ENCODE data around the gene MKLN1. TPM values are rescaled to one million over a fixed set of nuclear protein-coding genes. Genes with fewer than 3 reads are reported as not detected.
A peak's percentile ranks its signal among the peaks of the same experiment; 100 is the strongest.
"Not testable (repeated sequence)": the region's sequence is repeated elsewhere in the genome, so short reads cannot be mapped to it uniquely, and the experiment has no call there.

MKLN1 gene
- total RNA-seq, 4 donors from 2014 or later = 39.4 to 74.4 (median 53.2) TPM

DNA sequence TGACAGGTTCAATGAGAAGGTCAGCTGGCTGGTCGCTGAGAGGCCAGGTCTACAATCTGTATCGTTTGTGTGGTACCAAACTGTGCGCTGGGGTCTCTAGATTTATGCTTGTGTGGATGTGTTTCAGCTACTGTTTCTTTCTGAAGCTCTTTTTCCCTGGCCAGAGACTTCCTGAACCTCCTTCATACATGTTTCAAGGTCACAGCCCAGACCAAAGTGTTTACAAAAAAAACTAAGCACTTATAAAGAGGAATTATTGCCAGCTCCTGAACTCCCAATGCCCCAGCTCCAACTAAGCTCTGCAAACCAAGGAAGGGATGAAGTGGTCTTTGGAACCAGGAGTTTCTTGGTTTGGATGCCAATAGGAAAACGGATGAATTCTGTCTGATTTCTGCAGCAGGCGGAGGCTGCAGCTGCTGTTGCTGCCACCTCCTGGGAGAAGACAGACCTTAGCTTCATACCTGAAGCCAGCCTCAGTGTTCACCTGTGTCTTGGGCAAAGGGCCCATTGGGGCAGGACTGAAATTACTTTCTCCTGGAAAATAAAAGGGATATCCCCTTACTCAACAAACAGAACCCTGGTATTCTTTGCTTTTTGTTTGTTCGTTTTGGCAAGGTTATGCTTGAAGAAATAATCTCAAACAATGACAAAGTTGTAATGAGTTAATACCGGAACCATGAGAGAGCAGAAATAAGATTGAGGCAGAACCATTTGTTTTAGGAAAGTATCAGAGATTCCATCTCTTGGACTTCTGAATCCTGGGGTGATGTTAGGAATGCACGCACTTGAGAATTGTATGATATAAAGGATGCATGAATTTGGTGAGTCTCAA, 24.6 kb upstream of the MKLN1 start:
- Histone ChIP-seq H3K27me3 (no peaks in the 10 kb centered on the region), H3K4me3 (no peak overlapping the region), H3K36me3 (no peaks in the 10 kb centered on the region), H3K9me3 (peaks cover 0 to 6% (median 0%) of the 10 kb centered on the region in 4 donors), H3K4me1 (no peaks in the 10 kb centered on the region), H3K27ac (no peak overlapping the region)
- DNase-seq = peak in 2 of 3 donors; percentile 29 to 64
- no peak for TF ChIP-seq POLR2A (IDR thresholded peaks at IDR 0.05)
- TF ChIP-seq, protein P1, sequence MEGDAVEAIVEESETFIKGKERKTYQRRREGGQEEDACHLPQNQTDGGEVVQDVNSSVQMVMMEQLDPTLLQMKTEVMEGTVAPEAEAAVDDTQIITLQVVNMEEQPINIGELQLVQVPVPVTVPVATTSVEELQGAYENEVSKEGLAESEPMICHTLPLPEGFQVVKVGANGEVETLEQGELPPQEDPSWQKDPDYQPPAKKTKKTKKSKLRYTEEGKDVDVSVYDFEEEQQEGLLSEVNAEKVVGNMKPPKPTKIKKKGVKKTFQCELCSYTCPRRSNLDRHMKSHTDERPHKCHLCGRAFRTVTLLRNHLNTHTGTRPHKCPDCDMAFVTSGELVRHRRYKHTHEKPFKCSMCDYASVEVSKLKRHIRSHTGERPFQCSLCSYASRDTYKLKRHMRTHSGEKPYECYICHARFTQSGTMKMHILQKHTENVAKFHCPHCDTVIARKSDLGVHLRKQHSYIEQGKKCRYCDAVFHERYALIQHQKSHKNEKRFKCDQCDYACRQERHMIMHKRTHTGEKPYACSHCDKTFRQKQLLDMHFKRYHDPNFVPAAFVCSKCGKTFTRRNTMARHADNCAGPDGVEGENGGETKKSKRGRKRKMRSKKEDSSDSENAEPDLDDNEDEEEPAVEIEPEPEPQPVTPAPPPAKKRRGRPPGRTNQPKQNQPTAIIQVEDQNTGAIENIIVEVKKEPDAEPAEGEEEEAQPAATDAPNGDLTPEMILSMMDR (IDR thresholded peaks at IDR 0.05) = peak in 4 of 6 experiments; percentile 46 to 57 (median 55)

DNA sequence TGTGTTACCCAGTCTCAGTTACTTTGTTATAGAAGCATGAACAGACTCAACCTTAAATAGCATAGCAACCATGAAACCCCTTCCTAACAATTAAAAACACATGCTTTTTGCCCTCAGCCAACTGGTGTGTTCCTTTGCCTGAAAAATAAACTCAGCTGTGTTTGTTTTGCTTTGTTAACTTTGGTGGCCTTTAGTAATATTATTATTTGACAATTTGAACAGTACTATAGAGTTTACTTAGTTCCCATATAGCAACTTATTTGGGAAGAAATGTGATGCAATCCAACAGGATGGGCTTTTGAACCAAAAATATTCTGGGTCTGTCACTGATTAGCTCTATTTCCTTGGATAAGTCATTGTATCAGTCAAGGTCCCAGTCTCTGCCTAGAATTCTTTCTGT, 22.5 kb upstream of the MKLN1 start:
- TF ChIP-seq POLR2A (IDR thresholded peaks at IDR 0.05) = no peak
- TF ChIP-seq, protein P1 (IDR thresholded peaks at IDR 0.05) = no peak
- Histone ChIP-seq H3K27me3 (no peaks in the 10 kb centered on the region), H3K4me1 (no peaks in the 10 kb centered on the region), H3K9me3 (peaks cover 0 to 6% (median 0%) of the 10 kb centered on the region in 4 donors), H3K4me3 (no peak overlapping the region), H3K27ac (no peak overlapping the region), H3K36me3 (no peaks in the 10 kb centered on the region)
- no peak for DNase-seq

DNA sequence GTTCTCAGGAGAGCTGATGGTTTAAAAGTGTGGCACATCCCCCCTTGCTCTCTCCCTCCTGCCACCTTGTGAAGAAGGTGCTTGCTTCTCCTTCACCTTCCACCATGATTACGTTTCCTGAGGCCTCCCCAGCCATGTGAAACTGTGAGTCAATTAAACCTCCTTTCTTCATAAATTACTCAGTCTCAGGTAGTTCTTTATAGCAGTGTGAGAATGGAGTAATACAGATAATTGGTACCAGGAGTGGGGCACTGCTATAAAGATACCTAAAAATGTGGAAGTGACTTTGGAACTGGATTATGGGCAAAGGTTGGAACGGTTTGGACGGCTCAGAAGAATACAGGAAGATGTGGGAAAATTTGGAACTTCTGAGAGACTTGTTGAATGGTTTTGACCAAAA, 21.6 kb upstream of the MKLN1 start:
- H3K27ac ChIP-seq, DNase-seq, H3K36me3 ChIP-seq, H3K4me3 ChIP-seq, H3K4me1 ChIP-seq, H3K27me3 ChIP-seq, H3K9me3 ChIP-seq: not testable (repeated sequence)

DNA sequence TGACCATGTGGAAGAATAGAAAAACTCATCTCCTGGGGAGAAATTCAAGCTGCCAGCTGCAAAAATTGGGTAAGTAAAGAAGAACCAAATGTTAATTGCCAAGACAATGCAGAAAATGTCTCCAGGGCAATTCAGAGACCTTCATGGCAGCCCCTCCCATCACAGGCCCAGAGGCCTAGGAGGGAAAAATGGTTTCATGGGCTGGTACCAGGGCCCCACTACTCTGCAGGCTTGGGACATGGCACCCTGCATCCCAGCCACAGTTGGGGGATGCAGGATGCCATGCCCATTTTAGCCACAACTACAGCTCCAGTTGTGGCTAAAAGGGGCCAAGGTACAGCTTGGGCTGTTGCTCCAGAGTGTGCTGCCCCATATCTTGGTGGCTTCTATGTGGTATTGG, 20.9 kb upstream of the MKLN1 start:
- Histone ChIP-seq H3K9me3 (peaks cover 0 to 6% (median 0%) of the 10 kb centered on the region in 4 donors), H3K36me3 (no peaks in the 10 kb centered on the region), H3K4me1 (no peaks in the 10 kb centered on the region), H3K27me3 (no peaks in the 10 kb centered on the region), H3K27ac (no peak overlapping the region), H3K4me3 (no peak overlapping the region)
- DNase-seq = no peak
- no peak for TF ChIP-seq POLR2A (IDR thresholded peaks at IDR 0.05)
- TF ChIP-seq, protein P1 (IDR thresholded peaks at IDR 0.05) = no peak

DNA sequence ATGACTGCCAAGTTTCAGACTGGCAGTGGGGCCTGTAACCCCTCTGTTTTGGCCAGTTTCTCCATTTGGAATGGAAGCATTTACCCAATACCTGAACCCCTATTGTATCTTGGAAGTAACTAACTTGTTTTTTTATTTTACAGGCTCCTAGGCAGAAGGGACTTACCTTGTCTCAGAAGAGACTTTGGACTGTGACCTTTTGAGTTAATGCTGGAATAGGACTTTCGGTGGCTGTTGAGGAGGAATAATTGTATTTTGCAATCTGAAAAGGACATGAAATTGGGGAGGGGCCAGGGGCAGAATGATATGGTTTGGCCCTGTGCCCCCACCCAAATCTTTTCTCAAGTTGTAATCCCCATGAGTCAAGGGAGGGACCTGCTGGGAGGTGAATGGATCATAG, 20.0 kb upstream of the MKLN1 start:
- TF ChIP-seq POLR2A (IDR thresholded peaks at IDR 0.05) = no peak
- TF ChIP-seq, protein P1 (IDR thresholded peaks at IDR 0.05) = no peak
- peaks cover 0 to 6% (median 0%) of the 10 kb centered on the region in 4 donors for H3K9me3 ChIP-seq
- no peak for DNase-seq
- H3K27ac ChIP-seq = no peak overlapping the region
- no peaks in the 10 kb centered on the region for H3K4me1 ChIP-seq
- H3K27me3 ChIP-seq = no peaks in the 10 kb centered on the region
- H3K4me3 ChIP-seq = no peak overlapping the region
- no peaks in the 10 kb centered on the region for H3K36me3 ChIP-seq

DNA sequence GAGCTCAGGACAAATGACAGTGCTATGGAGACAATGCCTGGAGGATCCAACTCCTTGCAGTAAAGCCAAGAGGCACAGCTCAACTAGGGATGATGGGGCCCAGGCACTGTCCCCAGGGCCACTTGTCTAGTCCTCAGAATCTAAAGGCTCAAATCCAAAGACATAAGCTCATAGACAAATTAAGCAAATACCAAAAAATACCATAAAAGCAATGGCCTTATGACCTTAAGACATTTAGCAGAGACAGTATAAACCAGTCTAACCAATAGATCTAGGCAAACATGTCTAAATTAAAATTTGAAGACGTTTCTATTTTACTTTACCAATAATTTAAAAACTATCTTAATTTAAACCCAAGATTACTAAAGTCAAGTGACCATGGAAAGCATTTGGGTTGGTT, 14.8 kb upstream of the MKLN1 start:
- H3K27me3 ChIP-seq = no peaks in the 10 kb centered on the region
- no peak overlapping the region for H3K4me3 ChIP-seq
- no peaks in the 10 kb centered on the region for H3K9me3 ChIP-seq
- TF ChIP-seq POLR2A (IDR thresholded peaks at IDR 0.05) = no peak
- H3K4me1 ChIP-seq = no peaks in the 10 kb centered on the region
- no peaks in the 10 kb centered on the region for H3K36me3 ChIP-seq
- no peak for DNase-seq
- H3K27ac ChIP-seq = no peak overlapping the region

Measured in Peyer's patch (tissue), 4 donors.